T-helper 2 cell treated with Interferon-gamma antibody and Interleukin-4, amounts not matched to agents 100 ng/mL and 5 ng/mL, for 36 hours (primary cell): ENCODE results near the gene LRRK1. TPM values are rescaled to one million over a fixed set of nuclear protein-coding genes. Genes with fewer than 3 reads are reported as not detected.
"Not testable (repeated sequence)": the region's sequence is repeated elsewhere in the genome, so short reads cannot be mapped to it uniquely, and the experiment has no call there.

Source experiments
- intact Hi-C: fragments of 100-400 bp; cut with micrococcal nuclease; formaldehyde crosslinking; loops from one replicate; pipeline ENCODE4 v1.15.1; 2023
- total RNA-seq: library from RNA; stranded (reverse); gene quantifications from 2 replicates; pipeline ENCODE4 v1.2.3, GENCODE V29; 2022

The LRRK1 gene
- total RNA-seq, 1 donor from 2014 or later, result 0.64 TPM

- intact Hi-C loops, result loop anchor here (1.0 to 5.0 kb wide), 3 partner anchors 34 to 170 kb away; no protein-coding TSS in a partner anchor
Measured at GRCh38 chr15:101088271-101088670, 169.1 kb downstream of the LRRK1 start.

GRCh38 chr15:101088788-101089578 is 169.8 kb downstream of the LRRK1 start:
- intact Hi-C loops, result loop anchor here (1.0 to 5.0 kb wide), 3 partner anchors 33 to 169 kb away; no protein-coding TSS in a partner anchor

- intact Hi-C loops, result loop anchor here (2.0 to 5.0 kb wide), 2 partner anchors 32 to 75 kb away; no protein-coding TSS in a partner anchor
Measured at GRCh38 chr15:101089579-101090427, 170.6 kb downstream of the LRRK1 start.

- intact Hi-C loops, result no loop called here
Measured at GRCh38 chr15:101090428-101090790, 171.3 kb downstream of the LRRK1 start.

- intact Hi-C loops, result no loop called here
Measured at GRCh38 chr15:101091080-101092017, 172.2 kb downstream of the LRRK1 start.

- intact Hi-C loops, result no loop called here
Measured at GRCh38 chr15:101092156-101092866, 173.2 kb downstream of the LRRK1 start.

- intact Hi-C loops, result no loop called here
Measured at GRCh38 chr15:101092867-101093202, 173.7 kb downstream of the LRRK1 start.

- intact Hi-C loops, result no loop called here
Measured at GRCh38 chr15:101093958-101094357, 174.8 kb downstream of the LRRK1 start.

GRCh38 chr15:101095796-101096406 is 176.7 kb downstream of the LRRK1 start:
- intact Hi-C loops, result not testable (repeated sequence)

- intact Hi-C loops, result no loop called here
Measured at GRCh38 chr15:101097111-101097510, 178.0 kb downstream of the LRRK1 start.

GRCh38 chr15:101099183-101099582 is 180.0 kb downstream of the LRRK1 start:
- intact Hi-C loops, result no loop called here

- intact Hi-C loops, result no loop called here
Measured at GRCh38 chr15:101100118-101100517, 181.0 kb downstream of the LRRK1 start.

GRCh38 chr15:101100593-101101442 is 181.7 kb downstream of the LRRK1 start:
- intact Hi-C loops, result no loop called here

GRCh38 chr15:101101676-101102075 is 182.5 kb downstream of the LRRK1 start:
- intact Hi-C loops, result no loop called here

- intact Hi-C loops, result no loop called here
Measured at GRCh38 chr15:101102746-101103145, 183.6 kb downstream of the LRRK1 start.

GRCh38 chr15:101103598-101103997 is 184.4 kb downstream of the LRRK1 start:
- intact Hi-C loops, result no loop called here

- intact Hi-C loops, result no loop called here
Measured at GRCh38 chr15:101104141-101104540, 185.0 kb downstream of the LRRK1 start.

GRCh38 chr15:101105059-101105891 is 186.1 kb downstream of the LRRK1 start:
- intact Hi-C loops, result no loop called here
